GM12801 (cell line): Measurements from ENCODE around the gene KRT84.

Experiments used
- TF ChIP-seq, protein P1 (sequence below): IDR thresholded peaks from one replicate; pipeline ENCODE4 v1.5.1; 2011; ENCODE audit warnings: control low read depth; ENCODE audit not compliant: insufficient read length; ENCODE audit errors: extremely low read depth

Gene KRT84

DNA sequence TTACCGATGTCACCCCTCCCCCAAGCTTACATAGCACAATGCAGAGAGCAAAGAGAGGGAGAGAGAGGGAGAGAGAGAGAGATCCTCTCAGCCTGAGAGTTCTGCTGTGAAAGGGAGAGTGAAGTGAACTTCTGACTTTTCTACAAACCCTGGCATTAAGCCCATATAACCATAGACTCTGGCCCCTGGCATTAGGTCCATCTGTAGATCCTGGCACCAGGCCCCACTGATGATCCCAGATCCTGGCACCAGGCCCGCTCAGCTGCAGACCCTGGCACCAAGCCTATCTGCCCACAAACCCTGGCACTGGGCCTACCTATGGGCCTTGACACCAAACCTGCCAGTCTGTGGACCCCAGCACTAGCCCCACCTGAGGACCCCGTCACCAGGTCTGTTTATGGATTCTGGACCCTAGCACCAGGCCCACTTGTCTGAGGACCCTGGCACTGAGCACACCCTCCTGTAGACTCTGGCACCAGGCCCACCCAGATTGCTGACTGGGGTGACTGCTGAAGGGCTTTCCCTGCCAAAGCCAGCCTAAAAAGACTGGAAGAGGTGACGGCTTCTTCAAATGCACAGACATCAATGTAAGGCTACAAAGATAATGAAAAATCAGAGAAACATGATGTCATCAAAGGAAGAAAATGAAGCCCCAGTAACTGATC, 49.7 kb downstream of the KRT84 start:
- TF ChIP-seq, protein P1, sequence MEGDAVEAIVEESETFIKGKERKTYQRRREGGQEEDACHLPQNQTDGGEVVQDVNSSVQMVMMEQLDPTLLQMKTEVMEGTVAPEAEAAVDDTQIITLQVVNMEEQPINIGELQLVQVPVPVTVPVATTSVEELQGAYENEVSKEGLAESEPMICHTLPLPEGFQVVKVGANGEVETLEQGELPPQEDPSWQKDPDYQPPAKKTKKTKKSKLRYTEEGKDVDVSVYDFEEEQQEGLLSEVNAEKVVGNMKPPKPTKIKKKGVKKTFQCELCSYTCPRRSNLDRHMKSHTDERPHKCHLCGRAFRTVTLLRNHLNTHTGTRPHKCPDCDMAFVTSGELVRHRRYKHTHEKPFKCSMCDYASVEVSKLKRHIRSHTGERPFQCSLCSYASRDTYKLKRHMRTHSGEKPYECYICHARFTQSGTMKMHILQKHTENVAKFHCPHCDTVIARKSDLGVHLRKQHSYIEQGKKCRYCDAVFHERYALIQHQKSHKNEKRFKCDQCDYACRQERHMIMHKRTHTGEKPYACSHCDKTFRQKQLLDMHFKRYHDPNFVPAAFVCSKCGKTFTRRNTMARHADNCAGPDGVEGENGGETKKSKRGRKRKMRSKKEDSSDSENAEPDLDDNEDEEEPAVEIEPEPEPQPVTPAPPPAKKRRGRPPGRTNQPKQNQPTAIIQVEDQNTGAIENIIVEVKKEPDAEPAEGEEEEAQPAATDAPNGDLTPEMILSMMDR, result no peak

DNA sequence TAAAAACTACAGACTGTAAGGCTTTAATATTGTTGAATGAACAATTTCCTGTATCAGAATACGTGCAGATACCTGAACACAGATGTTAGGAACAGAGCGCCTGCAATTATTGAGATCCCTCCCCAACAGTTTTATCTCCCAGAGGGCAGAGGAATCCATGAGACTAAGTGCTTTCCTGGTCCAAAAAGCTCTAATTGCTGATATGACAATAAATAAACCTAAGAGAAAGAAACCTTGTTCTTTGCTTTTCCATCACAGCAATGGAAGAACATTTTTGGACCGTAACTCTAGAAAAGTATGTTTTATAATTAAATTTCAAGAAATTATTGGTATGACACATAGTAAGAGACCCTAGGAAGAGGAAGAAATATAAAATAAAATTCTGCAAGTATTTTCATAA, 51.3 kb downstream of the KRT84 start:
- TF ChIP-seq, protein P1, result no peak

DNA sequence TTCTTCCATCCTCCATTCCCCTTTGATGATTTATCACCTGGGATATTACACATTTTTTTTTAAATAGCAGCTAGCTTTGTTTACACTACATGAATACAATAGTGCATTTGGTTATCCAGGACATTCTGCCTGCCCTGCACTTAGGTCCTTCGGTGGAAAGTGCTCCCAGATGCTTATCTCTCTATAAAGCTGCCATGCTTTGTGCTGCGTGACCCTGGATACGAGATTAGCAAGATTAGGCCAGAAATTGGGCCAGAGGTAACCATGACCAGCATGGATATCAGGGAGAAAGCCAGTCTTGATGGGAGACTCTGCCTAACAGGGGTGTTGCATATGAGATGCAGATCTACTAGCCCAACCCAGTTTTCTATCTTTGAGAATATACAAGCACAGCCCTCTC, 52.1 kb downstream of the KRT84 start:
- TF ChIP-seq, protein P1, result no peak

DNA sequence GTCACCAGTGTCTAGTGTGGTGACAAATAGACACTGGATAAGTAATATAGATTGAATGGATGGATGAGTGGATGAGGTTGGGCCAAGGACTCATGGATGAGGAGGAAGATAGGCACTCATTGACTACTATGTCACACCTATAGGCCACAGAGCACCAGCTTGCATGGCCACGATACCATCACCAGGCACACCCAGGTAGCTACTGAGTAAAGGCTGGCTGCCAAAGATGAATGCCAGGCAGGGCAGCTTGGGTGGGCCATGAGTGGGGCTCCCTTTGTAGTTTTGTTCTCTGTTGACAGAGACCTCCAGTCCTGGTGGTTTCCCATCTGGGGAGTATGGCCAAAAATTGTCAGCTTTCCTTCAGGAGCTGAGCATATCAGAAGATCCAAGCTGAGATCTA, 53.1 kb downstream of the KRT84 start:
- TF ChIP-seq, protein P1, result no peak

DNA sequence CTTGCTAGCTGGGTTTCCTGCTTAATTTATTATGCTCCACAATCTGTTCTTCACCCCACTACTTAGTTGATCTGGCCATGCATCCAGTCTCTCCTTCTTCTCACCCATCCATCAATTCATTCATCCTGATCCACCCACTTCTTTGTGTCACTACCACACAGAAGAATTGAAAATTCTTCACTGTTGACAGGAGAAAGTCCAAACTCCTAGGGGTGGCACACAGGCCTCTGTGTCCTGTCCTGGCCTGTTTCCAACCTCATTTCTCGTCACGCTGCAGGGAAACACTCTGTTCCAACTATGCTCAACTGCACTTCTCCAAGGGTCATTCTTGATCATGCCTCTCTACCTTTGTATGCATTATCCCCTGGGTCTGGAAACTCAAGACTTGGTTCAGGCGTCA, 53.6 kb downstream of the KRT84 start:
- TF ChIP-seq, protein P1, result no peak

DNA sequence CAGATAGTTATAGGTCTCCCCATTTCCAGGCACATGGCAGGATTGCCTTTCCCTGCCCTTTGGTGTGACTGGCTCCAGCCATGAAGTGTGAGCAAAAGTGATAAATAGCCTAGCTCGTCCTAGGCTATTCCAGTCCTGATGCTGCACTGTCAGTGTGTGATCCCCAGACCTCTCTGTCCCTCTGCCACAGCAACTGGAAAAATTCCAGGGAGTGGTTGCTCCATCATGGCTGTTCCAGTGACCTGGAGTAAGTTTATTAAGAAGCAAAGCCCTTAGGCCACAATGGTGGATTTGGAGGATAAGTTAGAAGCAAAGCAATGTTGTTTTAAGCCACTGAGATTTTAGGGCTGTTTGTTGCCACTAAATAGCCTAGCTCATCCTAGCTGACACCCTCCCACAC, 54.4 kb downstream of the KRT84 start:
- TF ChIP-seq, protein P1, result no peak

DNA sequence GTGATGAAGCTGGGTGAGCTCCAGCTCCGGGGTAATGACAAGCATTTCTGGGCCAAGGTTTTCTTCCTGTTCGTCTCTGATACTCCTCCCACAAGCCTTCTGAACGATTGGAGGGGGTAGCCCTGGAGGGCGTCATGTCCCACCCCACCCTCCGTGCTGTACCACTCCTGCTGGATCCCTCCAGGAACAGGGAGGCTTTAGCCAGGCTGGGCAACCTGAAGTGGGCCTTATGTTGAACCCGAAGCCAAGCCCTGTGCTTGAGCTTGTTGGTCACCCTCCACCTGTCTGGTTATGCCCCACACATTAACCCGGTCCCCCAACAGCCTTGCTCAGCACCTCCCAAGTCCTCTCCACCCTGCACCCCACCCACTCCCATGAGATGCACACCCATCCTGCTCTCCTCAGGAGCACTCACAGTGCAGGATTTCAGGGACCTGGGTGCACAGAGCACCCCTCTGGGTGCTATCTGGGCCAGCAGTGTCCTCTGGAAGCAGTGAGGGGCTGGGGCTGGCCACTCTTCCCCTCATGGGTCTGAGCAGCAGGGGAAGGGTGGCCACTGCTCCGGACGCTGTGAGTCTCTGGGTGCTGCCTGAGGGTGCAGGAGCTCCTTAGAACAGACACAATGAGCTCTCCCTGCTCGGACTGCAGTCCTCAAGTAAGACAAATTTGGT, 57.5 kb downstream of the KRT84 start:
- TF ChIP-seq, protein P1, result no peak
